HCT116 (cell line): Measurements from ENCODE around the gene MICAL3. TPM values are rescaled to one million over a fixed set of nuclear protein-coding genes. Genes with fewer than 3 reads are reported as not detected.

Experiments used
- ATAC-seq: fragments of 200-7000 bp; cut with Tn5 transposase; 2 replicates; pipeline ENCODE4 v1.9.1; 2020; ENCODE audit warnings: mild to moderate bottlenecking, moderate library complexity
- BruUV-seq: library from RNA; stranded (reverse); fragments of 400-500 nt; replicated peaks from 2 replicates; lab custom pipeline; 2021; lab: Mats Ljungman, UMichigan
- CTCF ChIA-PET: fragments of 300-600 bp; sonication (Branson Sonifier 250); formaldehyde crosslinking; loops from one replicate; lab custom pipeline; 2021; ENCODE audit warnings: antibody characterized with exemption; lab: Charles Lee
- POLR2A ChIA-PET: fragments of 300-600, 350-600 bp; sonication (Branson Sonifier 250); formaldehyde crosslinking; loops from one replicate; lab custom pipeline; 2021; ENCODE audit warnings: antibody characterized with exemption; lab: Charles Lee
- RAD21 ChIA-PET, 2 experiments: fragments of 300-600 bp; sonication (Branson Sonifier 250); formaldehyde crosslinking; loops; one replicate each; lab custom pipeline; 2023; ENCODE audit warnings: low total read pairs in 2 of 2; ENCODE audit not compliant: uncharacterized antibody in 2 of 2, unreplicated experiment in 2 of 2, low non-redundant PET in 1 of 2; lab: Charles Lee
- DNase-seq: peaks from one replicate; pipeline ENCODE4 v3.0.0-alpha.2; 2010; ENCODE audit warnings: low read depth, low spot score
- H2AFZ ChIP-seq: fragments of 200-600 bp; shearing (Covaris generic), sonication (generic); 2 replicates; pipeline ENCODE4 v1.6.1; 2017; ENCODE audit warnings: low read depth, mixed run types, mixed read lengths, antibody characterized with exemption, low read length; ENCODE audit not compliant: poor library complexity, severe bottlenecking
- H3K27ac ChIP-seq: 2 replicates; pipeline ENCODE4 v1.5.1; 2012; ENCODE audit warnings: low read depth, low read length
- H3K27me3 ChIP-seq: fragments of 200-600 bp; sonication (generic); 2 replicates; pipeline ENCODE4 v1.6.1; 2016; ENCODE audit warnings: mixed run types, low read length, mixed read lengths; ENCODE audit not compliant: insufficient read depth
- H3K36me3 ChIP-seq, 2 experiments: fragments of 200-500 bp in 1 of 2; fragments of 200-600 bp in 1 of 2; sonication (Bioruptor generic) in 1 of 2; sonication (generic) in 1 of 2; 2 replicates each; pipeline versions ENCODE4 v1.5.1 to v1.6.1; 2014 to 2016; ENCODE audit warnings: low read length in 2 of 2, inconsistent platforms in 1 of 2, mixed read lengths in 1 of 2, mixed run types in 1 of 2; ENCODE audit not compliant: insufficient read depth in 2 of 2, control insufficient read depth in 1 of 2
- H3K4me1 ChIP-seq, 2 experiments: fragments of 200-600 bp in 1 of 2; sonication (generic) in 1 of 2; 2 replicates each; pipeline versions ENCODE4 v1.5.1 to v1.6.1; 2012 to 2017; ENCODE audit warnings: low read length in 2 of 2, inconsistent platforms in 1 of 2, mild to moderate bottlenecking in 1 of 2, mixed read lengths in 1 of 2, mixed run types in 1 of 2, moderate library complexity in 1 of 2; ENCODE audit not compliant: insufficient read depth in 2 of 2, control insufficient read depth in 1 of 2
- H3K4me2 ChIP-seq: fragments of 200-600 bp; sonication (generic); 2 replicates; pipeline ENCODE4 v1.6.1; 2017; ENCODE audit warnings: mixed run types, low read length, mixed read lengths
- H3K4me3 ChIP-seq, 2 experiments: fragments of 200-600 bp in 1 of 2; sonication (generic) in 1 of 2; replicated peaks in 1 of 2; 2 replicates each; pipeline ENCODE4 v1.5.1; 2011 to 2016; ENCODE audit warnings: low read length in 2 of 2, control low read depth in 1 of 2, low read depth in 1 of 2, mild to moderate bottlenecking in 1 of 2, mixed read lengths in 1 of 2, mixed run types in 1 of 2
- H3K79me2 ChIP-seq: fragments of 200-600 bp; sonication (generic); 2 replicates; pipeline ENCODE4 v1.6.1; 2017; ENCODE audit warnings: mild to moderate bottlenecking, mixed run types, low read length, moderate library complexity, mixed read lengths; ENCODE audit not compliant: insufficient read depth
- H3K9ac ChIP-seq: fragments of 200-600 bp; sonication (generic); 2 replicates; pipeline ENCODE4 v1.6.1; 2016; ENCODE audit warnings: low read length, mixed read lengths
- H3K9me2 ChIP-seq: fragments of 200-600 bp; sonication (generic), shearing (Covaris generic); 2 replicates; pipeline ENCODE4 v1.6.1; 2017; ENCODE audit warnings: mixed run types, mild to moderate bottlenecking, moderate library complexity; ENCODE audit not compliant: insufficient read depth
- H3K9me3 ChIP-seq, 2 experiments: fragments of 200-500 bp in 1 of 2; fragments of 200-600 bp in 1 of 2; sonication (Bioruptor generic) in 1 of 2; sonication (generic) in 1 of 2; 2 replicates each; pipeline ENCODE4 v1.6.1; 2014 to 2017; ENCODE audit warnings: low read length in 2 of 2, mixed read lengths in 2 of 2, inconsistent platforms in 1 of 2, low read depth in 1 of 2, mild to moderate bottlenecking in 1 of 2, mixed run types in 1 of 2, moderate library complexity in 1 of 2; ENCODE audit not compliant: control insufficient read depth in 1 of 2, insufficient read depth in 1 of 2
- H4K20me1 ChIP-seq: fragments of 200-600 bp; sonication (generic), shearing (Covaris generic); 2 replicates; pipeline ENCODE4 v1.6.1; 2017; ENCODE audit warnings: mixed run types, mild to moderate bottlenecking, moderate library complexity; ENCODE audit not compliant: insufficient read depth
- CBX3 ChIP-seq: IDR thresholded peaks from 2 replicates; pipeline ENCODE4 v1.6.1; 2012; ENCODE audit warnings: low read depth
- CEBPB ChIP-seq: IDR thresholded peaks from 2 replicates; pipeline ENCODE4 v1.6.1; 2012; ENCODE audit warnings: low read depth
- CTCF ChIP-seq, 3 experiments: fragments of 200-600 bp in 1 of 3; sonication (generic) in 1 of 3; IDR thresholded peaks in 2 of 3; conservative IDR thresholded peaks in 1 of 3; 2 replicates each; pipeline ENCODE4 v1.5.1; 2012 to 2017; ENCODE audit warnings: low read depth in 2 of 3, low read length in 2 of 3, antibody characterized with exemption in 1 of 3, borderline replicate concordance in 1 of 3, control low read depth in 1 of 3, mild to moderate bottlenecking in 1 of 3, mixed read lengths in 1 of 3, mixed run types in 1 of 3, moderate library complexity in 1 of 3; ENCODE audit not compliant: insufficient read depth in 1 of 3
- ELF1 ChIP-seq: IDR thresholded peaks from 2 replicates; pipeline ENCODE4 v1.6.1; 2012; ENCODE audit warnings: low read depth, borderline replicate concordance
- EZH2 ChIP-seq: fragments of 200-600 bp; sonication (generic); IDR thresholded peaks from 2 replicates; pipeline ENCODE4 v1.6.1; 2017; ENCODE audit warnings: antibody characterized with exemption, mixed run types
- EZH2phosphoT487 ChIP-seq: fragments of 200-600 bp; IDR thresholded peaks from 2 replicates; pipeline ENCODE4 v1.6.1; 2018; ENCODE audit warnings: antibody characterized with exemption, borderline replicate concordance
- FOSL1 ChIP-seq: IDR thresholded peaks from 2 replicates; pipeline ENCODE4 v1.6.1; 2012; ENCODE audit warnings: low read depth
- JUND ChIP-seq: IDR thresholded peaks from 2 replicates; pipeline ENCODE4 v1.6.1; 2012
- POLR2A ChIP-seq: IDR thresholded peaks from 2 replicates; pipeline ENCODE4 v1.7.0; 2011; ENCODE audit warnings: borderline replicate concordance; ENCODE audit not compliant: insufficient read depth, insufficient read length; ENCODE audit errors: extremely low read depth
- RAD21 ChIP-seq: IDR thresholded peaks from 2 replicates; pipeline ENCODE4 v1.6.1; 2012; ENCODE audit warnings: low read depth, mild to moderate bottlenecking
- SP1 ChIP-seq: IDR thresholded peaks from 2 replicates; pipeline ENCODE4 v1.6.1; 2012; ENCODE audit warnings: low read depth
- SRF ChIP-seq: IDR thresholded peaks from 2 replicates; pipeline ENCODE4 v1.6.1; 2012; ENCODE audit warnings: low read depth
- TCF7L2 ChIP-seq: IDR thresholded peaks from 2 replicates; pipeline ENCODE4 v1.7.0; 2011; ENCODE audit warnings: borderline replicate concordance, inconsistent platforms; ENCODE audit not compliant: insufficient read depth, insufficient read length; ENCODE audit errors: extremely low read depth
- YY1 ChIP-seq: IDR thresholded peaks from 2 replicates; pipeline ENCODE4 v1.6.1; 2011; ENCODE audit warnings: low read length, low read depth, moderate library complexity, mild to moderate bottlenecking; ENCODE audit not compliant: insufficient replicate concordance; ENCODE audit errors: extremely low read depth
- ZNF274 ChIP-seq: fragments of 200-500 bp; sonication (Bioruptor generic); IDR thresholded peaks from 2 replicates; pipeline ENCODE4 v1.6.1; 2014; ENCODE audit warnings: mild to moderate bottlenecking, low read depth, low read length, inconsistent platforms
- intact Hi-C: fragments of 100-400 bp; cut with micrococcal nuclease; formaldehyde crosslinking; loops from 2 replicates; pipeline ENCODE4 v1.10.0; 2022
- total RNA-seq: library from RNA; stranded (reverse); gene quantifications from one replicate; pipeline ENCODE4 v1.2.1, GENCODE V29; 2021; ENCODE audit not compliant: unreplicated experiment
- TF ChIP-seq, protein P1 (sequence below): IDR thresholded peaks from 2 replicates; pipeline ENCODE4 v1.6.1; 2012; ENCODE audit warnings: low read depth
- TF ChIP-seq, protein P2 (sequence below): IDR thresholded peaks from 2 replicates; pipeline ENCODE4 v1.6.1; 2012

MICAL3 gene
- total RNA-seq, 1 experiment from 2014 or later: 30.8 TPM

DNA sequence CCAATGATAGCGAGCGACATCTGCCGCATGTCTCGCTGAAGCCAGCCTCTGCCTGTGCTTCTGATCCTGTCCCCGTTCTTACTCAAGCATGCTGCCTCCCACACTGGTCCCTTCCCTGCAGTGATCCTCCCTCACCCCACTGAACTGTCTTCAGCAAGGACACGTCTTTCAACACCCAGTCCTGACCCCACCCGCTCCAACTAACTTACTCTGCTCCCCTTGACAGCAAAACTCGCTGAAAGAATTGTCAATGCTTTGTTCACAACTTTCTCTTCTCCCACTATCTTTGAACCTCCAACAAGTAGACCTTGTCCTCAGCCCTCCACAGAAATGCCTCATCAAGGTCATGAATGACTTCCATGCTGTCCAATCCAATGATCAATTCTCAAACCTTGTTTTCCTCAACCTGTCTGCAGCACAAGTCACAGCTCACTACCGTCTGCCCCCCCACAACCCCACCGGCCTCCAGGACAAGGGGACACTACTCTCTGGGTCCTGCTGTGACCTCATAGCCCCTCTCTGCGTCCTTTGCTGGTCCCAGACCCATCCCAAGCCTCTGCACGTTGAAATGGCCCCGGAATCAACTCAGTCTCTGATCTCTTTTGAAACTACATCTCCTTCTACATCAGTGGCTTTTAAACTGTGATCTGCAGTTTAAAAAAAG is 108.0 kb downstream of the MICAL3 start (continued):
- TF ChIP-seq CTCF (IDR thresholded peaks at IDR 0.05 in 2 of 3, conservative IDR thresholded peaks at IDR 0.05 in 1 of 3; ENCODE audit: borderline replicate concordance in 1 of 3, insufficient read depth in 1 of 3, low read depth in 2 of 3, low read length in 2 of 3): no peak
- no peak for TF ChIP-seq TCF7L2
- no peak for TF ChIP-seq SP1
- TF ChIP-seq EZH2: no peak
- no peak for TF ChIP-seq EZH2phosphoT487
- TF ChIP-seq ELF1: no peak
- TF ChIP-seq CEBPB: no peak
- no peak for TF ChIP-seq POLR2A
- no peak for TF ChIP-seq FOSL1
- TF ChIP-seq JUND: no peak
- no peak for TF ChIP-seq ZNF274
- TF ChIP-seq, all 23 proteins: peak for 0

DNA sequence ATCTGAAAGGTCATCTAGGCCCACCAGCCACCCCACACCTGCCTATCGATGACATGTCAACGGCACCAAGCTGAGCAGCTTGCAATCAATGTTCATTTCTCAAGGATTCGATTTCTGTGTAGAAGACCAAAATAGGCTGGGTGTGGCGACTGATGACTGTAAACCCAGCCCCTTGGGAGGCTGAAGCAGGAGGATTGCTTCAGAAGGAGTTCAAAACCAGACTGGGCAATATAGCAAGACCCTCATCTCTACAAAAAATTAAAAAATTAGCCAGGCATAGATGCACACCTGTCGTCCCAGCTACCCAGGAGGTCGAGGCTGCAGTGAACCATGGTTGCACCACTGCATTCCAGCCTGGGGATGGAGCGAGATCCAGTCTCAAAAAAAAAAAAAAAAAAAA is 108.7 kb downstream of the MICAL3 start:
- RAD21 ChIA-PET: no interaction called here
- Histone ChIP-seq H2AFZ (no peak overlapping the region), H3K79me2 (peaks cover 100% of the 10 kb centered on the region), H3K4me1 (peaks cover 22 to 48% of the 10 kb centered on the region in 2 experiments), H3K9me2 (no peaks in the 10 kb centered on the region), H3K4me2 (no peak overlapping the region), H3K9me3 (no peaks in the 10 kb centered on the region), H4K20me1 (peaks cover 4% of the 10 kb centered on the region), H3K36me3 (no peaks in the 10 kb centered on the region; a peak in 1 of 4 replicates), H3K27me3 (no peaks in the 10 kb centered on the region), H3K9ac (no peak overlapping the region), H3K27ac (no peak overlapping the region), H3K4me3 (no peak overlapping the region)
- POLR2A ChIA-PET: no interaction called here
- intact Hi-C loops: no loop called here
- ATAC-seq (no peak), DNase-seq (no peak)
- CTCF ChIA-PET: no interaction called here
- no TSS peak for BruUV-seq
- TF ChIP-seq, protein P1, sequence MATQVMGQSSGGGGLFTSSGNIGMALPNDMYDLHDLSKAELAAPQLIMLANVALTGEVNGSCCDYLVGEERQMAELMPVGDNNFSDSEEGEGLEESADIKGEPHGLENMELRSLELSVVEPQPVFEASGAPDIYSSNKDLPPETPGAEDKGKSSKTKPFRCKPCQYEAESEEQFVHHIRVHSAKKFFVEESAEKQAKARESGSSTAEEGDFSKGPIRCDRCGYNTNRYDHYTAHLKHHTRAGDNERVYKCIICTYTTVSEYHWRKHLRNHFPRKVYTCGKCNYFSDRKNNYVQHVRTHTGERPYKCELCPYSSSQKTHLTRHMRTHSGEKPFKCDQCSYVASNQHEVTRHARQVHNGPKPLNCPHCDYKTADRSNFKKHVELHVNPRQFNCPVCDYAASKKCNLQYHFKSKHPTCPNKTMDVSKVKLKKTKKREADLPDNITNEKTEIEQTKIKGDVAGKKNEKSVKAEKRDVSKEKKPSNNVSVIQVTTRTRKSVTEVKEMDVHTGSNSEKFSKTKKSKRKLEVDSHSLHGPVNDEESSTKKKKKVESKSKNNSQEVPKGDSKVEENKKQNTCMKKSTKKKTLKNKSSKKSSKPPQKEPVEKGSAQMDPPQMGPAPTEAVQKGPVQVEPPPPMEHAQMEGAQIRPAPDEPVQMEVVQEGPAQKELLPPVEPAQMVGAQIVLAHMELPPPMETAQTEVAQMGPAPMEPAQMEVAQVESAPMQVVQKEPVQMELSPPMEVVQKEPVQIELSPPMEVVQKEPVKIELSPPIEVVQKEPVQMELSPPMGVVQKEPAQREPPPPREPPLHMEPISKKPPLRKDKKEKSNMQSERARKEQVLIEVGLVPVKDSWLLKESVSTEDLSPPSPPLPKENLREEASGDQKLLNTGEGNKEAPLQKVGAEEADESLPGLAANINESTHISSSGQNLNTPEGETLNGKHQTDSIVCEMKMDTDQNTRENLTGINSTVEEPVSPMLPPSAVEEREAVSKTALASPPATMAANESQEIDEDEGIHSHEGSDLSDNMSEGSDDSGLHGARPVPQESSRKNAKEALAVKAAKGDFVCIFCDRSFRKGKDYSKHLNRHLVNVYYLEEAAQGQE: no peak
- TF ChIP-seq RAD21 (no peak), TCF7L2 (no peak), SRF (no peak), YY1 (no peak), ELF1 (no peak), SP1 (no peak), CBX3 (no peak)
- TF ChIP-seq, protein P2, sequence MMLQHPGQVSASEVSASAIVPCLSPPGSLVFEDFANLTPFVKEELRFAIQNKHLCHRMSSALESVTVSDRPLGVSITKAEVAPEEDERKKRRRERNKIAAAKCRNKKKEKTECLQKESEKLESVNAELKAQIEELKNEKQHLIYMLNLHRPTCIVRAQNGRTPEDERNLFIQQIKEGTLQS: no peak
